COLO668 (cell line): ENCODE data around the gene NCAPG.
"Not testable (repeated sequence)": the region's sequence is repeated elsewhere in the genome, so short reads cannot be mapped to it uniquely, and the experiment has no call there.

Experiments
- DNase-seq: peaks from one replicate; lab custom pipeline; 2025; ENCODE audit not compliant: unreplicated experiment; lab: John Stamatoyannopoulos, UW

NCAPG gene

DNA sequence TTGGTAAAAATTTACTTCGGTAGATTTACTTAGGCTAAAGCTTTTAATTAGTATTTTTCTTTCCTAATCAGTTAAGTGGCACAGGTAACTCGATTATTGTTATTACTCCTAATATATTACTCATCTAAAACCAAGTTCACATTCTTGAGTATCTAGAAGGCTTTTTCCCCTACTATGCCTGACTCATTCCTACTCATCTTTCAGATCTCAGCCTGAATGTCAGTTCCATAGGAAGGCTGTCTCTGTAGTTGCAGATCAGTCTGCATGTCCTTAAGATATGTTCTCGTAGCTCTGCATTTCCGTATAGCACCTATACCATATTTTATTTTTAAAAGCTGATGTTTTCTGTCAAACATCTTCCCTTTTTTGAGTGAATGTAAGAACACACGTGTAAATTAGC lies 23.5 kb upstream of the NCAPG start:
- no peak for DNase-seq

GRCh38 chr4:17788956-17789355 lies 21.8 kb upstream of the NCAPG start:
- no peak for DNase-seq

DNA sequence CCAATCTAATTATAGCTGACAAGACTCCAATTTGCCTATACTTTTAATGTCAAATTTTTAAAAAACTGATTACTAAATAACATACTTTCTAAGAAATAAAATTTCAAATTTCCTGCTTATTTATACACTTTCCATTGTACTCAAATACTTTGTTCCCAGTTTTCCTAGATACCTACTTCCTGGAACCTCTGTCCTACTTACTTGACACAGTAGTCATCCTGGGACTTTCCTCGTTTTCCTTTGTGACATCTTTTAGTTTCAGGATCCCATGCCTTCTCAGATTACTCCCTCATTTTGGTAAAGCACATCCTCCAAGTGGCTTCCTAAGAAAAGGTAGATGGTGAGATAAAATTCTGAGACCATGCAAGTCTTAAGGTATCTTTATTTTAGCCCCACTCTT lies 16.0 kb upstream of the NCAPG start:
- DNase-seq: no peak

DNA sequence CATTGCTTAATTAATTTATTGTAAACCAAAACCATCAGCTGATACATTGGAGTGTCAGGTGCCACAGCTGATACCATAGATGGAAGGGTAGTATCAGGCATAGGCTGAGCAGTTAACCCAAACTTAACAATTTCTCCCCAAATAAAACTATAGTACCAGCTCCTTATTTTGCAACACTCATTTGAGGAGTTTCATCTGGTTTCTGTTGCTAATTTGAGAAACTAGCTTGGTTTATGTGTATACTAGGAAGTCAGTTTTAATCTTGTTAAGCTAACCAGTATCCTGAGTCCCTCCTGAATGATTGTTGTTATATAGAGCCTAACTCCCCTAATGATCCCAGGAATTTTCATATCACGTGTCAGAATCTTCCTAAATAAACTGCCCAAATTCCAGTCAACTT lies 13.0 kb upstream of the NCAPG start:
- no peak for DNase-seq

DNA sequence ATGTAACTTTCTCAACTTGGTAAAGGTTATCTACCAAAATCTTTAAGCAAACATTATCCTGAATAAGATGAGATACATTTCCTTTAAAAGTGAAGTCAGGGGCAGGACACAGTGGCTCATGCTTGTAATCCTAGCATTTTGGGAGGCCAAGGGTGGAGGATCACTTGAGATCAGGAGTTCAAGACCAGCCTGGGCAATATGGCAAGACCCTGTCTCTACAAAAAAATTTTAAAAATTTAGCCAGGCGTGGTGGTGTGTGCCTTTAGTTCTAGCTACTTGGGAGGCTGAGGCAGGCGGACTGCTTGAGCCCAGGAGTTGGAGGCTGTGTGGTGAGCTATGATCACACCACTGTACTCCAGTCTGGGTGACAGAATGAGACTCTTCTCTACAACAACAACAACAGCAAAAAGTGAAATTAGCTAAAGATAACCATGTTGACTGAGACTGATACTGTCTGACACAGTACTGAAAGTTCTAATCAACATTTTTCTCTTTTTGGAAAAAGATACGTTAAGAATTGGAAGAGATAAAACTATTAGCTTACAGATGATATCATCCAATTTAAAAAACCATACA lies 5.1 kb upstream of the NCAPG start:
- DNase-seq: no peak

DNA sequence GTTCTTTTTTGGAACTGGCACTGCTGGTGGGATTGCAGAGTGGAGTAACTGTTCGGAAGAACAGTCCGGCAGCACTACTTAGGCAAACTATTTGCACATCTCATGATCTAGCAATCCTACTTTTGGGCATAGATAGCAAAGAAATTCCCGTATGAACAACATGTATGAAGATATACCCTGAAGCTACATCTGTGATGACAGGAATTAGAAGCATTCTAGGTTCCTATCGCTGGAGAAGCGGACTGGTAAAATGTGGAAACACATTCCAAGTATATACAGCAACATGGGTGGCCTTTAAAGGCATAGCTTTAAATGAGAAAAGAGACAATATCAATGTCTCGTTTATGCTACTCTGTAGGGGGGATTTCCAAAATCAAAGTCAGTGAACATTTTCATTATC lies 3.3 kb upstream of the NCAPG start:
- no peak for DNase-seq

- no peak for DNase-seq
These were observed 1.1 kb upstream of the NCAPG start for GRCh38 chr4:17809667-17810066.

GRCh38 chr4:17811078-17811603 lies 362 bp downstream of the NCAPG start:
- peak; percentile 59 for DNase-seq

DNA sequence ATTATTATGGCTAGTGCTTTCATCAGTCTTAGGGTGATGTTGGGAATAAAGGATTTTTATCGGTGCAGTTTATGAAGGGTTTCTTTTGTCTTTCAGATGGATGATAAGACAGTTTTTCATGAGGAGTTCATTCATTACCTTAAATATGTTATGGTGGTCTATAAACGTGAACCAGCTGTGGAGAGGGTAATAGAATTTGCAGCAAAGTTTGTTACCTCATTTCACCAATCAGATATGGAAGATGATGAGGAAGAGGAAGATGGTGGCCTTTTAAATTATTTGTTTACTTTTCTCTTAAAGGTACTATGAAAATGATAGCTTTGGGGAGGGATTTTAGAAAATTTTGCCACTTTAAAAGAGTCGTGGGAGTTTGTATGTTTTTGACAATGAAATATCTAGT lies 1.3 kb downstream of the NCAPG start:
- DNase-seq: no peak

- no peak for DNase-seq
These were observed 2.0 kb downstream of the NCAPG start for GRCh38 chr4:17812801-17813200.

- DNase-seq: no peak
These were observed 3.4 kb downstream of the NCAPG start for GRCh38 chr4:17814140-17814539.

DNA sequence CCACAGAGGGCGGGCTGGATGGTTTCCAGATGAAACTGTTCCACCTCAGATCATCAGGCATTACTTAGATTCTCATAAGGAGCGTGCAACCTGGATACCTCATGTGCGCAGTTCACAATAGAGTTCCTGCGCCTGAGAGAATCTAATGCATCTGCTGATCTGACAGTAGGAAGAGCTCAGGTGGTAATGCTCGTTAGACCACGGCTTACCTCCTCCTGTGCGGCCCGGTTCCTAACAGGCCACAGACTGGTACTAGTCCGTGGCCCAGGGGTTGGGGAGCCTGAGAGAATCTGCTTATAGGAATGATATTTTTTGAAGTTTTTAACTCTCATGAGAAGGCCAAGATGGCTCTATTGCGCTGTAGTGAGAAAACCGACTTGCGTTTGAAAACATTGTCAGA lies 5.4 kb downstream of the NCAPG start:
- DNase-seq: no peak

DNA sequence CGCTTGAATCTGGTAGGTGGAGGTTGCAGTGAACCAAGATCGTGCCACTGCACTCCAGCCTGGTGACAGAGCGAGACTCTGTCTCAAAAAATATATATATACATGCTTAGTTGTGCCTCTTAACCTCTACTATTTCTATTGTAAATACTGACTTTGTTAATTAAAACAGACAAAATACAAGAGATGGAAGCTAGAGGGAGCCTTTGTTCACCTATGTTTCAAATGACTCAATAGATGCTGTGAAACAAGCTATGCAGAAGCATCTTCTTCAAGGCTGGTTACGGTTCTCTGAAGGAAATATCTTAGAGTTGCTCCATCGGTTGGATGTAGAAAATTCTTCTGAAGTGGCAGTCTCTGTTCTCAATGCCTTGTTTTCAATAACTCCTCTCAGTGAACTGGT lies 6.2 kb downstream of the NCAPG start:
- no peak for DNase-seq

GRCh38 chr4:17823871-17824669 lies 13.3 kb downstream of the NCAPG start:
- DNase-seq: no peak

DNA sequence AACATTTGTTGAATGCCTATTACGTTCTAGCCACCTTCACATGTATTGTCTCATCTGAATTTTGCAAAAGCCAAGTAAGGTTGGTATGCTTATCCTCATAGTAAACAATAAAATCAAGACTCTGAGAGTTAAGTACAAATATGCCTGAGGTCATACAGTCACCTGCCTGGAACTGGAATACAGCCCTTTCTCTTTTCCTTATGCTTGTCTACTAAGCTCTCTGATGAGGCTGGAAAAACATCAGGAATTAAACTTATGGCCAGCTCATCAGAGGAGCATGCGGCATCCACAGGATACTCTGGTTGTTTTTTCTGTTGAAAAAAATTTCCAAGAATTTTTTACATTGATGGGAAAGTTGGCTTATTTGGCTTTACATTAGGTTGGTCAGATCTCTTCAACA lies 35.5 kb downstream of the NCAPG start:
- no peak for DNase-seq

DNA sequence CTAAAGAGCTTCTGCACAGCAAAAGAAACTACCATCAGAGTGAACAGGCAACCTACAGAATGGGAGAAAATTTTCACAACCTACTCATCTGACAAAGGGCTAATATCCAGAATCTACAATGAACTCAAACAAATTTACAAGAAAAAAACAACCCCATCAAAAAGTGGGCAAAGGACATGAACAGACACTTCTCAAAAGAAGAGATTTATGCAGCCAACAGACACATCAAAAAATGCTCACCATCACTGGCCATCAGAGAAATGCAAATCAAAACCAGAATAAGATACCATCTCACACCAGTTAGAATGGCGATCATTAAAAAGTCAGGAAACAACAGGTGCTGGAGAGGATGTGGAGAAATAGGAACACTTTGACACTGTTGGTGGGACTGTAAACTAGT lies 39.5 kb downstream of the NCAPG start:
- not testable (repeated sequence) for DNase-seq

GRCh38 chr4:17851959-17852358 lies 41.2 kb downstream of the NCAPG start:
- DNase-seq: no peak

DNA sequence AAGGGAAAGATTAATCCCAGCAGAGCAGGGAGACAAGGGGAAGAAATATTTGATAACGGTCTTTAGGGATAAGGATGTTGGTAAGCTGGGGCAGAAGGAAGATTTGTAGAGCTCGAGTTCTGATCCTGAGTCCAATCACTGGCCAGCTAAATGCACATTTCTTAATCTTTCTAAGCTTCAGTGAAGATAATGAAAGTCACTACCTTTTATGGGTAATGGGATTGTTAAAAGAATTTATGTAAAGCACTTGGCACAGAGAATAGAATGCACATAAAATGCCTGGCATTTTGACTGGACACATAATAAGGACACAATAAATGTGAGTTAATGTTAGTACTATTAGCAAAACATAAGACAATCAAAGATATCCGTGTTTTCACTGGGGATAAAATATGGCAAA lies 43.3 kb downstream of the NCAPG start:
- DNase-seq: no peak

DNA sequence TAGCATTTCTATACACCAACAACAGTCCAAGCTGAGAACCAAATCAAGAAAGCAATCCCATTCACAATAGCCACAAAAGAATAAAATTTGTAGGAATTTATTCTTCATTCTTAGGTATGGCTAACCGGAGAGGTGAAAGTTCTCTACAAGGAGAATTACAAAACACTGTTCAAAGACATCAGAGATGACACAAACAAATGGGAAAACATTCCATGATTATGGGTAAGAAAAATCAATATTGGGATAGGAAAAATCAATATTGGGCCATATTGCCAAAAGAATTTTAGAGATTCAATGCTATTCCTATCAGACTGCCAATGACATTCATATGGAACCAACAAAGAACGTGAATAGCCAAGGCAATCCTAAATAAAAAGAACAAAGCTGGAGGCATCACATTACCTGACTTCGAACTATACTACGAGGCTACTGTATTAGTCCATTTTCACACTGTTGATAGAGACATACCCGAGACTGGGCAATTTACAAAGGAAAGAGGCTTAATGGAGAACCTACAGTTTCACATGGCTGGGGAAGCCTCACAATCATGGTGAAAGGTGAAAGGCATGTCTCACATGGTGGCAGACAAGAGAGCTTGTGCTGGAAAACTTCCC lies 49.1 kb downstream of the NCAPG start:
- no peak for DNase-seq

DNA sequence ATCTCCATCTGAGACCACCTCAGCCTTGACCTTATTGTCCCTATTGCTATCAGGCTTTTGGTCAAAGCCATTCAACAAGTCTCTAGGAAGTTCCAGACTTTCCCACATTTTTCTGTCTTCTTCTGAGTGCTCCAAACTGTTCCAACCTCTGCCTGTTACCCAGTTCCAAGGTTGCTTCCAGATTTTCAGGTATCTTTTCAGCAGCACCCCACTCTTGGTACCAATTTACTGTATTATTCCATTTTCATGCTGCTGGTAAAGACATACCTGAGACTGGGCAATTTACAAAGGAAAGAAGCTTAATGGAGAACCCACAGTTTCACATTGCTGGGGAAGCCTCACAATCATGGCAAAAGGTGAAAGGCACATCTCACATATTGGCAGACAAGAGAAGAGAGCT lies 51.1 kb downstream of the NCAPG start:
- DNase-seq: not testable (repeated sequence)

DNA sequence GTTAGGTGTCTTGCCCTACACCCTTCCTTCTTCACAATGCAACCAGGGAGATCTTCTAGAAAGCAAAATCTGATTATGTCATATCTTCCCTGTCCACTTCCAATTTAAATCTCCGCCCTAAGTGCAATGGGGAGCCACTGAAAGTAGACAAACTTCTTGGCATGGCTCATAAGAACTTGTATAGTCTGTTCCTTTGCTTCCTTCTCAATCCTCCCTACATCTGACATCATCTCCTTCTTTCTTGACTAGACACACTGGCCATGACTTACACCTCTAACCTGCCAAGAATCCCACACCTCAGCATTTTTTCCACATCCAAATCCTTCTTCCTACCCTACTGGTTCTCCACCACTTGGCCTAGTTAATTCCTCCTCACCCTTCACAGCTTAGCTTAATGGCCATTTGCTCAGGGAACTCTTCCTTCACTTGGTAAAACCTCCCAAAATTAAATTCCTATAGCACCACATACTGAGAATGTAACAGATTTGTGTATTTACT lies 55.1 kb downstream of the NCAPG start:
- no peak for DNase-seq

- no peak for DNase-seq
These were observed 56.0 kb downstream of the NCAPG start for GRCh38 chr4:17866810-17867209.
